Astrocyte of the cerebellum (primary cell): ENCODE results near the gene ADAMTS17.

ENCODE experiments used
- DNase-seq: peaks from one replicate; pipeline ENCODE4 v3.0.0-alpha.2; 2011; ENCODE audit warnings: low read depth
- H3K4me3 ChIP-seq: 2 replicates; pipeline ENCODE4 v1.5.1; 2011; ENCODE audit warnings: mild to moderate bottlenecking, low read depth, low read length, moderate library complexity
- in situ Hi-C: cut with HindIII; loops from 2 replicates; pipeline ENCODE4 v1.10.0; 2017; ENCODE audit warnings: low sequenced_read_pairs
- TF ChIP-seq, protein P1 (sequence below): IDR thresholded peaks from 2 replicates; pipeline ENCODE4 v1.5.1; 2012; ENCODE audit warnings: low read length, low read depth, moderate library complexity, mild to moderate bottlenecking; ENCODE audit errors: missing control alignments

ADAMTS17 gene

GRCh38 chr15:100124936-100125335 is 216.8 kb downstream of the ADAMTS17 start:
- in situ Hi-C loops: no loop called here
- no peak for DNase-seq
- TF ChIP-seq, protein P1, sequence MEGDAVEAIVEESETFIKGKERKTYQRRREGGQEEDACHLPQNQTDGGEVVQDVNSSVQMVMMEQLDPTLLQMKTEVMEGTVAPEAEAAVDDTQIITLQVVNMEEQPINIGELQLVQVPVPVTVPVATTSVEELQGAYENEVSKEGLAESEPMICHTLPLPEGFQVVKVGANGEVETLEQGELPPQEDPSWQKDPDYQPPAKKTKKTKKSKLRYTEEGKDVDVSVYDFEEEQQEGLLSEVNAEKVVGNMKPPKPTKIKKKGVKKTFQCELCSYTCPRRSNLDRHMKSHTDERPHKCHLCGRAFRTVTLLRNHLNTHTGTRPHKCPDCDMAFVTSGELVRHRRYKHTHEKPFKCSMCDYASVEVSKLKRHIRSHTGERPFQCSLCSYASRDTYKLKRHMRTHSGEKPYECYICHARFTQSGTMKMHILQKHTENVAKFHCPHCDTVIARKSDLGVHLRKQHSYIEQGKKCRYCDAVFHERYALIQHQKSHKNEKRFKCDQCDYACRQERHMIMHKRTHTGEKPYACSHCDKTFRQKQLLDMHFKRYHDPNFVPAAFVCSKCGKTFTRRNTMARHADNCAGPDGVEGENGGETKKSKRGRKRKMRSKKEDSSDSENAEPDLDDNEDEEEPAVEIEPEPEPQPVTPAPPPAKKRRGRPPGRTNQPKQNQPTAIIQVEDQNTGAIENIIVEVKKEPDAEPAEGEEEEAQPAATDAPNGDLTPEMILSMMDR: no peak
- H3K4me3 ChIP-seq: no peak overlapping the region

GRCh38 chr15:100124361-100124760 is 217.4 kb downstream of the ADAMTS17 start:
- TF ChIP-seq, protein P1: no peak
- DNase-seq: no peak
- in situ Hi-C loops: no loop called here

GRCh38 chr15:100123611-100124010 is 218.2 kb downstream of the ADAMTS17 start:
- no peak for DNase-seq
- no peak overlapping the region for H3K4me3 ChIP-seq
- TF ChIP-seq, protein P1: no peak
- in situ Hi-C loops: no loop called here

More at GRCh38 chr15:100124361-100124760, 217.4 kb downstream of the ADAMTS17 start:
- no peak overlapping the region for H3K4me3 ChIP-seq

DNA sequence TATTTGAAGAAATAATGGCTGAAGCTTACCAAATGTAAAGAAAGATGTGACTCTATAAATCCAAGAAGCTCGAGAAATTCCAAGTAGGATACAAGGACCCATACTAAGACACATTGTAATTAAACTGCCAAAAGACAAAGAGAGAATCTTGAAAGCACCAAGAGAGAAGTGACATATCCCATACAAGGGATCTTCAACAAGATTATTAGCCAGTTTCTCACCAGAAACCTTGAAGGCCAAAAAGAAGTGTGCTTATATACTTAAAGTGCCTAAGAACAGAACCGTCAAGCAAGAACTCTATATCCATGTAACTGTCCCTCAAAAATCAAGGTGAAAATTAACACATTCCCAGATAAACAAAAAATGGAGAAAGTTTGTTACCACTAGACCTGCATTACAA is 220.5 kb downstream of the ADAMTS17 start:
- H3K4me3 ChIP-seq: no peak overlapping the region
- no peak for DNase-seq
- TF ChIP-seq, protein P1: no peak
- in situ Hi-C loops: no loop called here

DNA sequence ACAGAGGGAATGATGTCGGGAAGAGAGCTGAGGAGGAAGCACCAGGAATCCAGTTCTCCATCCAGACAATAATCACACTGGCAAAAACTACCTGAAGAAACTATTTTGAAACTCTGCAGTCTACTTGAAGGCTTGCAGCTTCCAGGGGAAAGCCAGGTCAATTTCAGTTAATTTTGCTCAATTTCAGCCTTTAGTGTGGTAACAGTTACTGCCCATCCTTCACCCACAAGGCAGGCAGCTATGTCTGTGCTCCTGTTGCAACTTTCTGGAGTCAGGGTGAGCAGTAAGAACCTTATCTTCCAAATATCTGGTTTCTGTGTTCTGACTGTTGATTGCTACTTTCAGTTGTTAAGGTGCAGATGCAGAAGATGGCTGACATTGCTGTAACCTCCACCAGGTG is 221.7 kb downstream of the ADAMTS17 start:
- DNase-seq: no peak
- in situ Hi-C loops: no loop called here
- H3K4me3 ChIP-seq: no peak overlapping the region
- TF ChIP-seq, protein P1: no peak

DNA sequence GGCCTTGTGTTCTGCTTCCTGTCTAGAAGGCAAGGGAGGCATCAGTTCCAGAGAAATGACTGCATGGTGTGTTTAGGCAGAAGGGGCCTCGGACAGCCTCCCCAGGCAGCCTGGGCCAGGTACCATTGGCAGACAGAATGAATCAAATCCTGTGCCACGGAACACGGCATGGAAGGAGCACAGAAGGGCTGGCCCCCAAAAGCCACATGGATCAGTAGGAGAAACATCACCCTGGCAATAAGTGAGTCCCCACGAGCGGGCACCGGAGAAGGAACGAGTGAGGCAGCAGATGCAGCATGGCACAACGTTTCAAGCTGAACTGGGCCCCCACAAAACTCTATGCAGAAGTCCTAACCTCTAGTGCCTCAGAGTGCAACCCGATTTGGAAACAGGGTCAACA is 223.2 kb downstream of the ADAMTS17 start:
- no peak for DNase-seq
- TF ChIP-seq, protein P1: no peak
- H3K4me3 ChIP-seq: no peak overlapping the region
- in situ Hi-C loops: no loop called here
